HL-60 (cell line): ENCODE measurements around the gene CANT1.

Experiments
- DNase-seq, 2 experiments: peaks; one replicate each; pipeline ENCODE4 v3.0.0-alpha.2; 2010 to 2020; ENCODE audit warnings: low read depth in 1 of 2, low spot score in 1 of 2
- H3K27ac ChIP-seq: fragments of 250-450 bp; sonication (Bioruptor Pico); replicated peaks from 2 replicates; pipeline ENCODE4 v1.5.1; 2020; ENCODE audit warnings: mild to moderate bottlenecking, moderate library complexity
- H3K27me3 ChIP-seq: fragments of 250-450 bp; sonication (Bioruptor Pico); 2 replicates; pipeline ENCODE4 v1.5.1; 2021; ENCODE audit warnings: mild to moderate bottlenecking, moderate library complexity; ENCODE audit not compliant: insufficient read depth, poor library complexity, severe bottlenecking
- H3K4me3 ChIP-seq: replicated peaks from 2 replicates; pipeline ENCODE4 v1.5.1; 2011; ENCODE audit warnings: mild to moderate bottlenecking, control low read depth, low read length; ENCODE audit not compliant: insufficient read depth
- CTCF ChIP-seq: IDR thresholded peaks from one replicate; pipeline ENCODE4 v1.5.1; 2011; ENCODE audit warnings: low read length, control low read depth, inconsistent platforms; ENCODE audit not compliant: insufficient read depth
- GABPA ChIP-seq: IDR thresholded peaks from 2 replicates; pipeline ENCODE4 v1.6.1; 2012; ENCODE audit warnings: low read depth
- POLR2AphosphoS5 ChIP-seq: IDR thresholded peaks from 2 replicates; pipeline ENCODE4 v1.6.1; 2012; ENCODE audit warnings: low read depth
- REST ChIP-seq: IDR thresholded peaks from 2 replicates; pipeline ENCODE4 v1.6.1; 2012; ENCODE audit warnings: low read depth; ENCODE audit not compliant: insufficient replicate concordance
- SPI1 ChIP-seq: IDR thresholded peaks from 2 replicates; pipeline ENCODE4 v1.6.1; 2012; ENCODE audit warnings: low read depth, mild to moderate bottlenecking, borderline replicate concordance

Gene CANT1

GRCh38 chr17:79041723-79042420, 32.3 kb upstream of the CANT1 start:
- DNase-seq: no peak
- no peak for TF ChIP-seq POLR2AphosphoS5
- TF ChIP-seq SPI1: no peak
- no peak for TF ChIP-seq CTCF
- no peak for TF ChIP-seq REST
- no peaks in the 10 kb centered on the region for H3K27me3 ChIP-seq
- H3K4me3 ChIP-seq: no peak overlapping the region
- H3K27ac ChIP-seq: no peak overlapping the region

GRCh38 chr17:79041041-79041570, 31.5 kb upstream of the CANT1 start:
- Histone ChIP-seq H3K4me3 (no peak overlapping the region), H3K27ac (no peak overlapping the region), H3K27me3 (no peaks in the 10 kb centered on the region)
- DNase-seq: no peak
- TF ChIP-seq POLR2AphosphoS5 (no peak), SPI1 (no peak), REST (no peak), CTCF (no peak), GABPA (no peak)

GRCh38 chr17:79039886-79040285, 30.3 kb upstream of the CANT1 start:
- no peak for DNase-seq
- H3K27me3 ChIP-seq: no peaks in the 10 kb centered on the region
- H3K4me3 ChIP-seq: no peak overlapping the region
- H3K27ac ChIP-seq: no peak overlapping the region
- TF ChIP-seq REST: no peak
- TF ChIP-seq CTCF: no peak
